K562 (cell line): Measurements from ENCODE around the gene DYRK1A. TPM values are rescaled to one million over a fixed set of nuclear protein-coding genes. Genes with fewer than 3 reads are reported as not detected.

Experiments used
- ADNP ChIP-seq: fragments of 200-800 bp; sonication (Bioruptor generic); IDR thresholded peaks from 2 replicates; pipeline ENCODE4 v1.6.1; 2016; ENCODE audit warnings: missing genetic modification characterization, missing compliant biosample characterization
- ATF7 ChIP-seq: fragments of 450-650 bp; IDR thresholded peaks from 2 replicates; pipeline ENCODE4 v1.7.1; 2014; ENCODE audit warnings: mild to moderate bottlenecking, moderate library complexity
- BHLHE40 ChIP-seq: IDR thresholded peaks from 2 replicates; pipeline ENCODE4 v1.6.1; 2011; ENCODE audit warnings: low read length, improper control_type of control experiment
- CBFA2T3 ChIP-seq: fragments of 450-650 bp; IDR thresholded peaks from 2 replicates; pipeline ENCODE4 v1.6.1; 2017
- CBX3 ChIP-seq, 2 experiments: IDR thresholded peaks; 1 replicate in 1 of 2; 2 replicates in 1 of 2; pipeline ENCODE4 v1.6.1; 2012; ENCODE audit warnings: inconsistent platforms in 2 of 2, low read length in 2 of 2, borderline replicate concordance in 1 of 2, control low read depth in 1 of 2
- E2F3 ChIP-seq: fragments of 250-450 bp; sonication (Bioruptor Pico); IDR thresholded peaks from 2 replicates; pipeline ENCODE4 v1.4.0; 2020; ENCODE audit warnings: mild to moderate bottlenecking
- ERF ChIP-seq: fragments of 450-650 bp; formaldehyde crosslinking; IDR thresholded peaks from 2 replicates; pipeline ENCODE4 v1.4.0; 2020; ENCODE audit warnings: mild to moderate bottlenecking, mixed read lengths
- HDAC3 ChIP-seq: fragments of 450-650 bp; IDR thresholded peaks from 2 replicates; pipeline ENCODE4 v1.6.1; 2018; ENCODE audit warnings: borderline replicate concordance, mild to moderate bottlenecking, moderate library complexity; ENCODE audit not compliant: partially characterized antibody
- JUN ChIP-seq, 2 experiments: sonication (generic) in 1 of 2; formaldehyde crosslinking in 1 of 2; IDR thresholded peaks; 2 replicates each; pipeline versions ENCODE4 v1.6.1 to v1.8.0; 2012 to 2022; ENCODE audit warnings: borderline replicate concordance in 2 of 2, mild to moderate bottlenecking in 2 of 2, improper control_type of control experiment in 1 of 2, low read depth in 1 of 2, low read length in 1 of 2, missing genetic modification reagents in 1 of 2
- KLF6 ChIP-seq: fragments of 250-450 bp; sonication (Bioruptor Pico); IDR thresholded peaks from 2 replicates; pipeline ENCODE4 v1.4.0; 2020; ENCODE audit warnings: mild to moderate bottlenecking, moderate library complexity, borderline replicate concordance
- PURB ChIP-seq: sonication (generic); formaldehyde crosslinking; IDR thresholded peaks from 2 replicates; pipeline ENCODE4 v1.9.0; 2021; ENCODE audit warnings: low read depth, mild to moderate bottlenecking, missing genetic modification reagents
- RBFOX2 ChIP-seq: fragments of 200-400 bp; formaldehyde crosslinking; IDR thresholded peaks from 2 replicates; pipeline ENCODE4 v1.6.1; 2017; ENCODE audit warnings: low read depth, mild to moderate bottlenecking, low read length, moderate library complexity
- RBM14 ChIP-seq: fragments of 200-400 bp; formaldehyde crosslinking; IDR thresholded peaks from 2 replicates; pipeline ENCODE4 v1.6.1; 2018; ENCODE audit warnings: low read depth, mild to moderate bottlenecking, low read length, moderate library complexity, borderline replicate concordance; ENCODE audit not compliant: insufficient read depth
- SIN3A ChIP-seq, 2 experiments: fragments of 150-350 bp in 1 of 2; IDR thresholded peaks; 2 replicates each; pipeline ENCODE4 v1.6.1; 2011 to 2016; ENCODE audit warnings: borderline replicate concordance in 2 of 2, low read depth in 2 of 2, low read length in 2 of 2, mild to moderate bottlenecking in 2 of 2, moderate library complexity in 2 of 2; ENCODE audit not compliant: control insufficient read depth in 1 of 2
- SREBF1 ChIP-seq: fragments of 150-350 bp; IDR thresholded peaks from 2 replicates; pipeline ENCODE4 v1.6.1; 2014; ENCODE audit warnings: antibody characterized with exemption, low read depth, low read length, borderline replicate concordance
- TAF15 ChIP-seq: fragments of 200-400 bp; formaldehyde crosslinking; IDR thresholded peaks from 2 replicates; pipeline ENCODE4 v1.6.1; 2017; ENCODE audit warnings: mild to moderate bottlenecking, low read depth, low read length, moderate library complexity
- THAP12 ChIP-seq: fragments of 250-450 bp; sonication (Bioruptor Pico); IDR thresholded peaks from 2 replicates; pipeline ENCODE4 v1.9.0; 2021; ENCODE audit warnings: mild to moderate bottlenecking, inconsistent platforms
- ZFP30 ChIP-seq: fragments of 250-450 bp; sonication (Bioruptor Pico); IDR thresholded peaks from 2 replicates; pipeline ENCODE4 v1.8.0; 2022; ENCODE audit warnings: moderate library complexity, mild to moderate bottlenecking, inconsistent platforms, borderline replicate concordance
- ZNF398 ChIP-seq: fragments of 250-450 bp; sonication (Bioruptor Pico); IDR thresholded peaks from 2 replicates; pipeline ENCODE4 v1.8.0; 2021; ENCODE audit warnings: moderate library complexity, mild to moderate bottlenecking, inconsistent platforms
- ZNF561 ChIP-seq: fragments of 450-650 bp; formaldehyde crosslinking; conservative IDR thresholded peaks from 2 replicates; pipeline ENCODE4 v1.4.0; 2020; ENCODE audit warnings: mild to moderate bottlenecking, moderate library complexity
- ZNF76 ChIP-seq: fragments of 250-450 bp; sonication (Bioruptor Pico); IDR thresholded peaks from 2 replicates; pipeline ENCODE4 v1.4.0; 2020; ENCODE audit warnings: mild to moderate bottlenecking, moderate library complexity, borderline replicate concordance
- polyA plus RNA-seq, 8 experiments: library from polyadenylated mRNA; depleted of rRNA in 4 of 8; stranded (reverse) in 5 of 8; unstranded in 3 of 8; fragments of >200 nt; fragmentation: Nextera tagmentation in 2 of 8; fragmentation: Illumina TruSeq in 1 of 8; extraction: Ambion mirVana in 2 of 8; extraction: Trizol in 1 of 8; gene quantifications; 2 replicates each; pipeline versions ENCODE4 v1.2.1 to v1.2.3, GENCODE V29; 2011 to 2014; ENCODE audit warnings: inconsistent platforms in 1 of 8, missing spikeins in 1 of 8
- total RNA-seq, 7 experiments: library from RNA; depleted of rRNA in 6 of 7; stranded (reverse); fragments of >200 nt in 6 of 7; fragmentation: Illumina TruSeq in 2 of 7; extraction: Trizol in 2 of 7; gene quantifications; 2 replicates each; pipeline versions ENCODE4 v1.2.1 to v1.2.3, GENCODE V29; 2011 to 2021; ENCODE audit warnings: low replicate concordance in 1 of 7
- TF ChIP-seq, protein P1 (sequence below): sonication (generic); formaldehyde crosslinking; IDR thresholded peaks from 2 replicates; pipeline ENCODE4 v1.5.0; 2020; ENCODE audit warnings: missing genetic modification reagents
- TF ChIP-seq, protein P2 (sequence below): sonication (generic); formaldehyde crosslinking; IDR thresholded peaks from 2 replicates; pipeline ENCODE4 v1.8.0; 2022; ENCODE audit warnings: mild to moderate bottlenecking, missing genetic modification reagents

DYRK1A gene
- total and polyA plus RNA-seq, 9 of the 15 experiments (the other 6 are each of a cell fraction or from before 2014, with no cell fraction given): 3.7 to 64.8 (median 42.3) TPM

DNA sequence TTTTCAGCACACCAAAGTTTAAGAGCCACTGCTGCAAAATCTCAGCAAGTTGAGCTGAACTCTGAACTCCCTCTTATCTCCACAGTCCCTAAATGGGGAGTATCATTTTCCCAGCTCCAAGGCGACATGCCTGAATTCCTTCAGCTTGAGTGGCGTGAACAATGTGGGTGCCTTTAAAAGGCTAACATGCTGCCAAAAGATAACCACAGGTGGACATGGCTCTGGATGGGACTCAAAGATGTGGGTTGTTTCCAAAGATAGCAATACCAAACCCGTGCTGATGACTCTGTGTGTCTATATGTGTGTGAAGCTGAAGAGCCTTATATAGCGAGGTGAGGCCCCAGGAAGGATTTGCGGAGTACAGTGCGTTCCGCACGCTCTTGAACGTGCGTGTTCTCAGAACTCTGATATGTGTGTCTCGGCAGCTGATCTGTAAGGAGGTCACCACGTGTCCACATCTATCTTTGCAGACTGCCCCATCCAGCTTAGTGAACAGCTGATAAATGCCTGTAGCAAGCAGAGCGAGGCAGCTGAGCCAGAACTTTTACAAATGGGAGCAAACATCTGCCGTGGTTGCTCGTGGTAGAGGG lies 189.2 kb downstream of the DYRK1A start (continued):
- TF ChIP-seq ZNF398 (CRISPR knock-in tag) (no peak), E2F3 (CRISPR knock-in tag) (no peak), BHLHE40 (peak; percentile 75), THAP12 (CRISPR knock-in tag) (no peak), SREBF1 (no peak), RBFOX2 (no peak), CBFA2T3 (peak; percentile 84), HDAC3 (no peak), ERF (CRISPR knock-in tag) (no peak), ATF7 (no peak), TAF15 (no peak), ZNF76 (no peak), CBX3 (IDR thresholded peaks at IDR 0.05; ENCODE audit: borderline replicate concordance in 1 of 2, low read length in 2 of 2) (no peak), JUN (IDR thresholded peaks at IDR 0.05; ENCODE audit: borderline replicate concordance, low read depth, low read length) (no peak), JUN (CRISPR knock-in tag; IDR thresholded peaks at IDR 0.05; ENCODE audit: borderline replicate concordance) (no peak), ZNF561 (CRISPR knock-in tag) (no peak), ZFP30 (CRISPR knock-in tag) (no peak), SIN3A (IDR thresholded peaks at IDR 0.05; ENCODE audit: borderline replicate concordance in 2 of 2, control insufficient read depth in 1 of 2, low read depth in 2 of 2, low read length in 2 of 2) (no peak), ADNP (no peak), PURB (CRISPR knock-in tag) (no peak), RBM14 (no peak), KLF6 (CRISPR knock-in tag) (no peak)
- TF ChIP-seq, protein P1, sequence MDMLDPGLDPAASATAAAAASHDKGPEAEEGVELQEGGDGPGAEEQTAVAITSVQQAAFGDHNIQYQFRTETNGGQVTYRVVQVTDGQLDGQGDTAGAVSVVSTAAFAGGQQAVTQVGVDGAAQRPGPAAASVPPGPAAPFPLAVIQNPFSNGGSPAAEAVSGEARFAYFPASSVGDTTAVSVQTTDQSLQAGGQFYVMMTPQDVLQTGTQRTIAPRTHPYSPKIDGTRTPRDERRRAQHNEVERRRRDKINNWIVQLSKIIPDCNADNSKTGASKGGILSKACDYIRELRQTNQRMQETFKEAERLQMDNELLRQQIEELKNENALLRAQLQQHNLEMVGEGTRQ (CRISPR knock-in tag): peak; percentile 39; the same call in 1 of the 2 replicates
- TF ChIP-seq, protein P2, sequence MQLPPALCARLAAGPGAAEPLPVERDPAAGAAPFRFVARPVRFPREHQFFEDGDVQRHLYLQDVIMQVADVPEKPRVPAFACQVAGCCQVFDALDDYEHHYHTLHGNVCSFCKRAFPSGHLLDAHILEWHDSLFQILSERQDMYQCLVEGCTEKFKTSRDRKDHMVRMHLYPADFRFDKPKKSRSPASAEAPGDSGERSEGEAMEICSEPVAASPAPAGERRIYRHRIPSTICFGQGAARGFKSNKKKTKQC (CRISPR knock-in tag): no peak
